Activated B cell treated with CpG ODN at 0.5 μM for 24 hours (primary cell): ENCODE data around the gene ARHGAP26. TPM values are rescaled to one million over a fixed set of nuclear protein-coding genes. Genes with fewer than 3 reads are reported as not detected.

Experiments
- ATAC-seq: fragments of 200-7000 bp; cut with Tn5 transposase; one replicate; pipeline ENCODE4 v1.10.0; 2021; ENCODE audit warnings: low read depth, mild to moderate bottlenecking, moderate library complexity
- CTCF ChIA-PET: fragments of 350-600 bp; sonication (Branson Sonifier 250); formaldehyde crosslinking; loops from one replicate; lab custom pipeline; 2021; ENCODE audit warnings: antibody characterized with exemption; lab: Charles Lee
- POLR2A ChIA-PET: fragments of 350-600 bp; sonication (Branson Sonifier 250); formaldehyde crosslinking; loops from one replicate; lab custom pipeline; 2021; ENCODE audit warnings: antibody characterized with exemption; lab: Charles Lee
- DNase-seq: peaks from one replicate; pipeline ENCODE4 v3.0.0; 2022
- H3K27ac Mint-ChIP-seq: one replicate; pipeline ENCODE4 v1.8.0; 2020; ENCODE audit warnings: mixed read lengths
- H3K27me3 Mint-ChIP-seq: one replicate; pipeline ENCODE4 v1.8.0; 2021; ENCODE audit warnings: mixed read lengths
- H3K36me3 Mint-ChIP-seq: one replicate; pipeline ENCODE4 v1.8.0; 2021; ENCODE audit warnings: low read depth, mixed read lengths
- H3K4me1 Mint-ChIP-seq: one replicate; pipeline ENCODE4 v1.8.0; 2021; ENCODE audit warnings: mixed read lengths
- H3K4me3 Mint-ChIP-seq: one replicate; pipeline ENCODE4 v1.8.0; 2020; ENCODE audit warnings: mild to moderate bottlenecking, mixed read lengths
- H3K9me3 Mint-ChIP-seq: one replicate; pipeline ENCODE4 v1.8.0; 2020; ENCODE audit warnings: mixed read lengths
- CTCF ChIP-seq: fragments of 200-600 bp; IDR thresholded peaks from one replicate; pipeline ENCODE4 v1.8.0; 2022; ENCODE audit warnings: antibody characterized with exemption, mild to moderate bottlenecking
- intact Hi-C: fragments of 100-400 bp; cut with micrococcal nuclease; formaldehyde crosslinking; loops from one replicate; pipeline ENCODE4 v1.15.1; 2024
- total RNA-seq: library from RNA; stranded (reverse); gene quantifications from 2 replicates; pipeline ENCODE4 v1.2.3, GENCODE V29; 2022

Gene ARHGAP26
- total RNA-seq, 1 donor from 2014 or later, result 20.9 TPM

DNA sequence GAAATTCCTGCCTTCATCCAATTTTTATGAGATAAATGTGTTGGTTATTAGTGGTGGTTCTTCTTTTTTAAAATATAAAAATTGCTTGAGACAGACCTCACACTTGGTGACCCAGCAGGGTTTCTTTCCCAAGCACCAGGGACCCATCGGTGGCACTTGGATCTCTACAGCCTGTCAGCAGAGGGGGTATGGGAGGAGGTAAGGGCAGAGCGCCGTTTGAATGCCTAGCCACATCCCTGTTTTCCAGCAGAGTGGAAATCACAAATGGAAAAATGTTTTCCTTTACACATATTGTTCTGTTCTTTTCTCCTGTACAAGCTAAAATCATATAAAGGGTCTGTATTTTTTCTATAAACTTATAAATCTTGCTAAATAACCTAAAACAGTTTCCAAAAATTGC is 385.3 kb downstream of the ARHGAP26 start:
- ATAC-seq, result no peak
- POLR2A ChIA-PET, result no interaction called here

GRCh38 chr5:143156086-143156485 is 385.9 kb downstream of the ARHGAP26 start:
- Mint-ChIP-seq H3K27ac (no peak overlapping the region), H3K4me1 (peaks cover 2% of the 10 kb centered on the region), H3K36me3 (peaks cover 3% of the 10 kb centered on the region), H3K9me3 (no peaks in the 10 kb centered on the region), H3K4me3 (no peak overlapping the region), H3K27me3 (no peaks in the 10 kb centered on the region)
- intact Hi-C loops, result no loop called here
- DNase-seq (no peak), ATAC-seq (no peak)
- ChIA-PET CTCF (no interaction called here), POLR2A (no interaction called here)
- no peak for TF ChIP-seq CTCF

More for the DNA sequence above, 385.3 kb downstream of the ARHGAP26 start:
- no peak for TF ChIP-seq CTCF
- Mint-ChIP-seq H3K9me3 (no peaks in the 10 kb centered on the region), H3K4me3 (no peak overlapping the region), H3K27me3 (no peaks in the 10 kb centered on the region), H3K4me1 (peaks cover 2% of the 10 kb centered on the region), H3K36me3 (peaks cover 5% of the 10 kb centered on the region), H3K27ac (no peak overlapping the region)
- no peak for DNase-seq
- intact Hi-C loops, result no loop called here
- CTCF ChIA-PET, result no interaction called here

DNA sequence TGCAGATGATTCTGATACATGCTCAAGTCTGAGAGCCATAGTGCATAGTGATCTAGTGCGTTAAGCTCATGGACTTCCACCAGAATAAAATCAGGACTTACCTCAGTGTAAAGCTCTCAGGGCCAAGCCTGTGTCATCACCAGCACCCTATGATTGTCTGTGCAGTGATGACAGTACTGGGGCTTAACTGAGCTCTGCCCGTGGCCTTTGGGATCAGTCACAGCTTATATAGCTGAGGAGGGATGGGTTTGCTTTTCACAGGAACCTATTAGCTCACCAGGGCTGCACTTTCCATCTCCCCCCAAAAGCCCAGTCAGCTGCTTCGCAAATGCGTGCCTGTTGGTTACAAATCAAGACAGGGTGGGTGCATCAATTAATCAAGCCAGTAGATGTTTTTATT is 386.4 kb downstream of the ARHGAP26 start:
- no peak overlapping the region for H3K4me3 Mint-ChIP-seq
- H3K36me3 Mint-ChIP-seq, result peaks cover 3% of the 10 kb centered on the region
- no peaks in the 10 kb centered on the region for H3K27me3 Mint-ChIP-seq
- H3K9me3 Mint-ChIP-seq, result no peaks in the 10 kb centered on the region
- ChIA-PET POLR2A (no interaction called here), CTCF (no interaction called here)
- no peak for ATAC-seq
- intact Hi-C loops, result no loop called here
- DNase-seq, result no peak
- H3K27ac Mint-ChIP-seq, result no peak overlapping the region
- H3K4me1 Mint-ChIP-seq, result peaks cover 2% of the 10 kb centered on the region
- no peak for TF ChIP-seq CTCF

DNA sequence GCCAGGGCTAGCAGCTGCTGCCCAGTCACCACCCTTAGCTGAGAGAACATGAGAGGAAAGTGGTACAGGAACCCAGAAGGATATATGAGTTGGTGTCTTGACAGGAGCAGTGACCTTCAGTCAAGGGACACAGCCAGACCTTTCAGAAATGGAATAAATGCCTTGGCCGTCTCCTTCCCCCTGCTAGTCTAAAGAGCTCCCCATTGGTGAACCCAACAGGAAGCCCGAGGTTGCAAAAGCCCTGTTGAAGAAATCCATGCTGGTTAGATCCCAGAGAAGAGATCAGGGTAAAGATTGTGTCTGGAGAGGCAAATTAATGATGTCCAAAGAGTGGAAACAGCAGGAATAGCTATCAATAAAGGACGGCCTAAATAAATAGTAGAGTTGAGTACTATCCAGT is 388.9 kb downstream of the ARHGAP26 start:
- Mint-ChIP-seq H3K9me3 (no peaks in the 10 kb centered on the region), H3K27me3 (no peaks in the 10 kb centered on the region), H3K4me3 (no peak overlapping the region), H3K27ac (no peak overlapping the region), H3K4me1 (no peaks in the 10 kb centered on the region), H3K36me3 (peaks cover 3% of the 10 kb centered on the region)
- CTCF ChIA-PET, result interaction anchor here (0.7 kb wide), 1 partner anchor 237 kb away, joined by 3 read pairs; no protein-coding TSS in a partner anchor
- intact Hi-C loops, result no loop called here
- POLR2A ChIA-PET, result no interaction called here
- TF ChIP-seq CTCF, result no peak
- no peak for ATAC-seq
- DNase-seq, result no peak

- no peaks in the 10 kb centered on the region for H3K36me3 Mint-ChIP-seq
- intact Hi-C loops, result no loop called here
- TF ChIP-seq CTCF, result no peak
- DNase-seq (no peak), ATAC-seq (no peak)
- POLR2A ChIA-PET, result no interaction called here
- H3K27me3 Mint-ChIP-seq, result no peaks in the 10 kb centered on the region
- CTCF ChIA-PET, result no interaction called here
- H3K9me3 Mint-ChIP-seq, result no peaks in the 10 kb centered on the region
- peaks cover 11% of the 10 kb centered on the region for H3K4me1 Mint-ChIP-seq
- H3K27ac Mint-ChIP-seq, result no peak overlapping the region
- no peak overlapping the region for H3K4me3 Mint-ChIP-seq
These were observed 391.8 kb downstream of the ARHGAP26 start for GRCh38 chr5:143161885-143162540.
